Upper lobe of left lung (tissue), 4 donors: ENCODE measurements around the gene CAPN7.

Experiments
- CTCF ChIP-seq, 6 experiments: fragments of 450-650 bp in 4 of 6; fragments of 200-600 bp in 2 of 6; sonication (generic) in 2 of 6; IDR thresholded peaks; one replicate each; pipeline ENCODE4 v1.5.1; 2016 to 2019; ENCODE audit warnings: antibody characterized with exemption in 6 of 6
- EP300 ChIP-seq, 4 donors: sonication (generic); formaldehyde crosslinking; IDR thresholded peaks; one replicate each; pipeline ENCODE4 v1.5.1; 2017; ENCODE audit warnings: antibody characterized with exemption in 4 of 4, control low read depth in 2 of 4
- POLR2A ChIP-seq, 4 donors: fragments of 450-650 bp; IDR thresholded peaks; one replicate each; pipeline ENCODE4 v1.5.1; 2016 to 2017; ENCODE audit warnings: antibody characterized with exemption in 4 of 4, mild to moderate bottlenecking in 2 of 4
- POLR2AphosphoS5 ChIP-seq, 2 donors: sonication (generic); formaldehyde crosslinking; IDR thresholded peaks; one replicate each; pipeline ENCODE4 v1.5.1; 2017; ENCODE audit warnings: antibody characterized with exemption in 2 of 2

GRCh38 chr3:15211937-15212336 is 5.9 kb downstream of the CAPN7 start:
- TF ChIP-seq CTCF (IDR thresholded peaks at IDR 0.05): no peak
- TF ChIP-seq POLR2A (IDR thresholded peaks at IDR 0.05): no peak
- no peak for TF ChIP-seq EP300 (IDR thresholded peaks at IDR 0.05)
- TF ChIP-seq POLR2AphosphoS5 (IDR thresholded peaks at IDR 0.05): no peak
